GM19328 (cell line): ENCODE measurements around the gene BRI3.
"Not testable (repeated sequence)": the region's sequence is repeated elsewhere in the genome, so short reads cannot be mapped to it uniquely, and the experiment has no call there.

ENCODE experiments used
- ATAC-seq: cut with Tn5 transposase; IDR thresholded peaks from one replicate; pipeline ENCODE4 v1.9.1; 2021; ENCODE audit warnings: mild to moderate bottlenecking, moderate library complexity; ENCODE audit not compliant: unreplicated experiment

Gene BRI3

GRCh38 chr7:98303906-98304305 is 22.4 kb downstream of the BRI3 start:
- ATAC-seq, result no peak

- no peak for ATAC-seq
These were observed 24.6 kb downstream of the BRI3 start for GRCh38 chr7:98305951-98306535.

- no peak for ATAC-seq
These were observed 26.5 kb downstream of the BRI3 start for GRCh38 chr7:98307971-98308466.

GRCh38 chr7:98309566-98309965 is 28.1 kb downstream of the BRI3 start:
- ATAC-seq, result no peak

GRCh38 chr7:98312201-98312600 is 30.7 kb downstream of the BRI3 start:
- no peak for ATAC-seq

- no peak for ATAC-seq
These were observed 33.0 kb downstream of the BRI3 start for GRCh38 chr7:98314469-98314868.

GRCh38 chr7:98315318-98315993 is 34.0 kb downstream of the BRI3 start:
- ATAC-seq, result peak; percentile 90

- not testable (repeated sequence) for ATAC-seq
These were observed 34.6 kb downstream of the BRI3 start for GRCh38 chr7:98315994-98316527.

GRCh38 chr7:98317366-98318040 is 36.0 kb downstream of the BRI3 start:
- ATAC-seq, result no peak

GRCh38 chr7:98319176-98319575 is 37.7 kb downstream of the BRI3 start:
- ATAC-seq, result no peak

GRCh38 chr7:98321301-98321700 is 39.8 kb downstream of the BRI3 start:
- no peak for ATAC-seq

- no peak for ATAC-seq
These were observed 41.1 kb downstream of the BRI3 start for GRCh38 chr7:98322331-98323270.

- no peak for ATAC-seq
These were observed 42.3 kb downstream of the BRI3 start for GRCh38 chr7:98323597-98324322.

- no peak for ATAC-seq
These were observed 43.3 kb downstream of the BRI3 start for GRCh38 chr7:98324782-98325181.

GRCh38 chr7:98329100-98329790 is 47.8 kb downstream of the BRI3 start:
- ATAC-seq, result no peak

GRCh38 chr7:98329791-98330373 is 48.4 kb downstream of the BRI3 start:
- ATAC-seq, result no peak

GRCh38 chr7:98330926-98331529 is 49.5 kb downstream of the BRI3 start:
- ATAC-seq, result no peak

- no peak for ATAC-seq
These were observed 52.6 kb downstream of the BRI3 start for GRCh38 chr7:98334081-98334480.
